OCI-LY3 (cell line): ENCODE measurements around the gene ST3GAL4.

Experiments used
- H2AFZ ChIP-seq: fragments of 200-600, 300-600 bp; shearing (Covaris generic); 2 replicates; pipeline ENCODE4 v1.6.0; 2014; ENCODE audit warnings: antibody characterized with exemption, low read depth, low read length
- H3K27ac ChIP-seq: fragments of 200-600, 300-600 bp; sonication (generic); 2 replicates; pipeline ENCODE4 v1.5.1; 2014; ENCODE audit warnings: mild to moderate bottlenecking, low read length, moderate library complexity, mixed read lengths
- H3K27me3 ChIP-seq: fragments of 200-600, 300-600 bp; sonication (generic); 2 replicates; pipeline ENCODE4 v1.6.1; 2014; ENCODE audit warnings: low read depth, low read length, mixed read lengths
- H3K36me3 ChIP-seq: fragments of 200-600, 300-600 bp; sonication (generic); replicated peaks from 2 replicates; pipeline ENCODE3; 2014; ENCODE audit warnings: low read depth, low read length, mixed read lengths
- H3K4me1 ChIP-seq: fragments of 300-600, 200-600 bp; sonication (generic); 2 replicates; pipeline ENCODE4 v1.6.1; 2014; ENCODE audit warnings: low read length, mixed read lengths
- H3K4me2 ChIP-seq: fragments of 200-600, 300-600 bp; sonication (generic); 2 replicates; pipeline ENCODE4 v1.6.1; 2014; ENCODE audit warnings: low read length, mixed read lengths
- H3K4me3 ChIP-seq: fragments of 300-600, 200-600 bp; sonication (generic); 2 replicates; pipeline ENCODE4 v1.5.1; 2014; ENCODE audit warnings: antibody characterized with exemption, mild to moderate bottlenecking, low read length, moderate library complexity
- H3K79me2 ChIP-seq: fragments of 300-600, 200-600 bp; shearing (Covaris generic); 2 replicates; pipeline ENCODE4 v1.6.1; 2014; ENCODE audit warnings: mild to moderate bottlenecking, low read length, mixed read lengths
- H3K9ac ChIP-seq: fragments of 300-600, 200-600 bp; shearing (Covaris generic); 2 replicates; pipeline ENCODE4 v1.6.0; 2014; ENCODE audit warnings: mild to moderate bottlenecking, low read length, moderate library complexity
- H3K9me3 ChIP-seq: fragments of 200-600, 300-600 bp; shearing (Covaris generic); 2 replicates; pipeline ENCODE4 v1.6.1; 2014; ENCODE audit warnings: low read length, mixed read lengths; ENCODE audit not compliant: insufficient read depth
- H4K20me1 ChIP-seq: fragments of 200-600, 300-600 bp; sonication (generic); 2 replicates; pipeline ENCODE4 v1.6.1; 2016; ENCODE audit warnings: low read length, mixed read lengths; ENCODE audit not compliant: insufficient read depth
- EZH2phosphoT487 ChIP-seq: fragments of 200-600 bp; shearing (Covaris generic); IDR thresholded peaks from 2 replicates; pipeline ENCODE4 v1.6.1; 2018; ENCODE audit warnings: antibody characterized with exemption, mixed run types, low read depth
- TF ChIP-seq, protein P1 (sequence below): fragments of 200-600, 300-600 bp; sonication (generic); IDR thresholded peaks from 2 replicates; pipeline ENCODE4 v1.5.1; 2014; ENCODE audit warnings: antibody characterized with exemption, low read length, low read depth

The ST3GAL4 gene

DNA sequence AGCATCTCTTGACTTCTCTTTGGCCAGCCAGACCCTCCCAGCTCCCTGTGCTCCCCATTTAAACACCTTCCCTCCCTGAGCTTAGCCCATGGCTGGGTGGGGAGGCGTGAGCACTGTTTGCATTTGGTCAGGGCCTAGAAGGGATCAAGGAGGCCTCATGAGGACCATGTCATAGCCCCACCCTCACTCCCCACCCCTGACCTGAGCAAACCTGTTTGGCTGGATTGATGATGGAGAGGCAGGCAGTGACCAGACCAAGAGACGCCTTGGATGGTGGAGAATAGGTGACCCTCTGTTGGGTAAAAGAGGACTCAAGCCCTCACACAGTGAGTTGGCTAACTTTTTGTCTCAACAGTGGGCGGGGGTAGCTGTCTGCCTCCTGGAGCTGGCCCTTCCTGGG is 49.9 kb downstream of the ST3GAL4 start:
- no peak overlapping the region for H2AFZ ChIP-seq
- no peaks in the 10 kb centered on the region for H3K9me3 ChIP-seq
- H3K27me3 ChIP-seq: no peaks in the 10 kb centered on the region
- H3K27ac ChIP-seq: no peak overlapping the region
- H3K4me1 ChIP-seq: no peaks in the 10 kb centered on the region
- H3K79me2 ChIP-seq: no peaks in the 10 kb centered on the region
- H3K4me2 ChIP-seq: no peak overlapping the region
- H3K4me3 ChIP-seq: no peak overlapping the region
- no peaks in the 10 kb centered on the region for H3K36me3 ChIP-seq
- no peaks in the 10 kb centered on the region for H4K20me1 ChIP-seq
- TF ChIP-seq, protein P1, sequence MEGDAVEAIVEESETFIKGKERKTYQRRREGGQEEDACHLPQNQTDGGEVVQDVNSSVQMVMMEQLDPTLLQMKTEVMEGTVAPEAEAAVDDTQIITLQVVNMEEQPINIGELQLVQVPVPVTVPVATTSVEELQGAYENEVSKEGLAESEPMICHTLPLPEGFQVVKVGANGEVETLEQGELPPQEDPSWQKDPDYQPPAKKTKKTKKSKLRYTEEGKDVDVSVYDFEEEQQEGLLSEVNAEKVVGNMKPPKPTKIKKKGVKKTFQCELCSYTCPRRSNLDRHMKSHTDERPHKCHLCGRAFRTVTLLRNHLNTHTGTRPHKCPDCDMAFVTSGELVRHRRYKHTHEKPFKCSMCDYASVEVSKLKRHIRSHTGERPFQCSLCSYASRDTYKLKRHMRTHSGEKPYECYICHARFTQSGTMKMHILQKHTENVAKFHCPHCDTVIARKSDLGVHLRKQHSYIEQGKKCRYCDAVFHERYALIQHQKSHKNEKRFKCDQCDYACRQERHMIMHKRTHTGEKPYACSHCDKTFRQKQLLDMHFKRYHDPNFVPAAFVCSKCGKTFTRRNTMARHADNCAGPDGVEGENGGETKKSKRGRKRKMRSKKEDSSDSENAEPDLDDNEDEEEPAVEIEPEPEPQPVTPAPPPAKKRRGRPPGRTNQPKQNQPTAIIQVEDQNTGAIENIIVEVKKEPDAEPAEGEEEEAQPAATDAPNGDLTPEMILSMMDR: no peak
- TF ChIP-seq EZH2phosphoT487: no peak
- H3K9ac ChIP-seq: no peak overlapping the region

DNA sequence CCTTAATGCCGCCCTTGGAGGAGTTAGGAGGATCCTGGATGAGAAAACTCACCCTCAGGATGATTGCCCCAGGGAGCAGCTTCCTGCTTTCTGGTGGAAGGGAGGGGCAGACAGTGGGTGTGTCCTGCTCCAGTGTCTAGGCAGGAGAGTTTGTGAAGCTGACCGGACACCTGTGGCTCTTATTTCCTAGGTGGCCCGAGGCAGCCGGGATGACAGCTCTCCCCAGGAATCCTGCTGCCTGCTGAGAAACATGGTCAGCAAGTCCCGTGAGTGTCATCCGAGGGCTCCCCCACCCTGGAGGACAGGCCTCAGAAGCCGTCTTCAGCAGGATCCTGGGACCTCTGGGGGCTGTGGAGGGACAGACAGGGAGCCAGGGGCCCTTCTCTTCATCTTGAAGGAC is 50.4 kb downstream of the ST3GAL4 start:
- Histone ChIP-seq H3K27me3 (no peaks in the 10 kb centered on the region), H2AFZ (no peak overlapping the region), H3K79me2 (no peaks in the 10 kb centered on the region), H3K4me3 (no peak overlapping the region), H3K4me2 (no peak overlapping the region), H4K20me1 (no peaks in the 10 kb centered on the region), H3K4me1 (no peaks in the 10 kb centered on the region), H3K9me3 (no peaks in the 10 kb centered on the region), H3K36me3 (no peaks in the 10 kb centered on the region), H3K27ac (no peak overlapping the region), H3K9ac (no peak overlapping the region)
- TF ChIP-seq, protein P1: no peak
- TF ChIP-seq EZH2phosphoT487: no peak

DNA sequence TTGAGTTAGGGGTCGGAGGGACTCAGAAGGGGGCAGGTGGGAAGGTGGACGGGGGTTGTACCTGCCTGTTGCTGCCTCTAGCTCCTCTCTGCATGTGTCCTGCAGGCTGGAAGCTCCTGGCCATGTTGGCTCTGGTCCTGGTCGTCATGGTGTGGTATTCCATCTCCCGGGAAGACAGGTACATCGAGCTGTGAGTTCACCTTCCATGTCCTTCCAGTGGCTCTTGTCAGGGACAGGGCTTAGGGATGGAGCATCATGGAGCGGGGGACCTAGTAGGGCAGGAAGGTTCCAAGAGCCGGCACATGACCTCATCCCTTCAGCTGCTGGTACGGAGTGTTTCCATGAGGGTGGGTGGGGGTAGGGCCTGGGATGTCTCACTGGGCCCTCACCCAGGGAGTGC is 50.9 kb downstream of the ST3GAL4 start:
- H3K9ac ChIP-seq: no peak overlapping the region
- no peak overlapping the region for H3K4me3 ChIP-seq
- H3K27me3 ChIP-seq: no peaks in the 10 kb centered on the region
- H3K36me3 ChIP-seq: no peaks in the 10 kb centered on the region
- H4K20me1 ChIP-seq: no peaks in the 10 kb centered on the region
- H3K4me2 ChIP-seq: no peak overlapping the region
- no peaks in the 10 kb centered on the region for H3K79me2 ChIP-seq
- H3K9me3 ChIP-seq: no peaks in the 10 kb centered on the region
- no peak overlapping the region for H3K27ac ChIP-seq
- H2AFZ ChIP-seq: no peak overlapping the region
- H3K4me1 ChIP-seq: no peaks in the 10 kb centered on the region
- no peak for TF ChIP-seq EZH2phosphoT487
- TF ChIP-seq, protein P1: no peak

DNA sequence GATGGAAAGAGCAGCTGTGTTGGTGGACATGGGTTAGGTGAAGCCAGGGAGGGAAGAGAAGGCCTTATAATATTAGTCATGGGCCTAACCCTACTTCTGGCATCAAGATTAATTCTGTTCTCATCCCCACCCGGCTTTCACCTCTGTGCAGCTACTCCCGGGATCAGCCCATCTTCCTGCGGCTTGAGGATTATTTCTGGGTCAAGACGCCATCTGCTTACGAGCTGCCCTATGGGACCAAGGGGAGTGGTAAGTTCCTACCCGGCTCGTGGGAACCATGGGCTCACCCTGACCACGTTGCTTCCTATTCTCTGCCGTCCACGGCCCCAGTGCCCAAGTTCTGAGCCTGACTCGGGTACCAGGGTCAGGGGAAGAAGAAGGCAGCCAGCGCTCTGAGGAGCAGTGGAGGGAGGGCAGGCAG is 51.6 kb downstream of the ST3GAL4 start:
- Histone ChIP-seq H3K4me2 (no peak overlapping the region), H2AFZ (no peak overlapping the region), H3K27ac (no peak overlapping the region)

More for the DNA sequence above, 51.6 kb downstream of the ST3GAL4 start:
- Histone ChIP-seq H3K9ac (no peak overlapping the region), H3K4me1 (no peaks in the 10 kb centered on the region), H4K20me1 (no peaks in the 10 kb centered on the region), H3K9me3 (no peaks in the 10 kb centered on the region), H3K4me3 (no peak overlapping the region), H3K27me3 (no peaks in the 10 kb centered on the region), H3K36me3 (no peaks in the 10 kb centered on the region), H3K79me2 (no peaks in the 10 kb centered on the region)
- TF ChIP-seq EZH2phosphoT487: no peak
- TF ChIP-seq, protein P1: no peak
